Prostate gland (tissue), 1 donor: ENCODE measurements around the gene COMMD1.

Experiments
- POLR2A ChIP-seq: fragments of 450-650 bp; IDR thresholded peaks from one replicate; pipeline ENCODE4 v1.6.1; 2016; ENCODE audit warnings: antibody characterized with exemption, mild to moderate bottlenecking
- POLR2AphosphoS5 ChIP-seq: sonication (generic); formaldehyde crosslinking; IDR thresholded peaks from one replicate; pipeline ENCODE4 v1.6.1; 2017; ENCODE audit warnings: antibody characterized with exemption

GRCh38 chr2:62119311-62119974, 214.0 kb downstream of the COMMD1 start:
- no peak for TF ChIP-seq POLR2AphosphoS5
- TF ChIP-seq POLR2A = no peak
